HepG2 (cell line): ENCODE measurements around the gene ZNF771. TPM values are rescaled to one million over a fixed set of nuclear protein-coding genes. Genes with fewer than 3 reads are reported as not detected.

Experiments
- CREB3 ChIP-seq: sonication (generic); formaldehyde crosslinking; IDR thresholded peaks from 2 replicates; pipeline ENCODE4 v1.5.0; 2020; ENCODE audit warnings: missing genetic modification reagents
- IRF1 ChIP-seq: sonication (generic); formaldehyde crosslinking; IDR thresholded peaks from 2 replicates; pipeline ENCODE4 v1.4.0; 2020; ENCODE audit warnings: low read depth, mild to moderate bottlenecking, missing genetic modification reagents
- LRRFIP1 ChIP-seq: sonication (generic); formaldehyde crosslinking; conservative IDR thresholded peaks from 2 replicates; pipeline ENCODE4 v1.4.0; 2020; ENCODE audit warnings: missing genetic modification reagents
- MAFK ChIP-seq, 2 experiments: IDR thresholded peaks in 1 of 2; conservative IDR thresholded peaks in 1 of 2; 2 replicates each; pipeline ENCODE4 v1.6.1; 2011; ENCODE audit warnings: improper control_type of control experiment in 2 of 2, low read length in 2 of 2
- NAIF1 ChIP-seq: sonication (generic); formaldehyde crosslinking; IDR thresholded peaks from 2 replicates; pipeline ENCODE4 v1.5.0; 2020; ENCODE audit warnings: mild to moderate bottlenecking, missing genetic modification reagents, borderline replicate concordance
- PREB ChIP-seq: sonication (generic); formaldehyde crosslinking; IDR thresholded peaks from 2 replicates; pipeline ENCODE4 v1.4.0; 2020; ENCODE audit warnings: missing genetic modification reagents
- RARG ChIP-seq: sonication (generic); formaldehyde crosslinking; IDR thresholded peaks from 2 replicates; pipeline ENCODE4 v1.4.0; 2020; ENCODE audit warnings: low read depth, mild to moderate bottlenecking, missing genetic modification reagents
- RXRB ChIP-seq: IDR thresholded peaks from 2 replicates; pipeline ENCODE4 v1.6.1; 2016; ENCODE audit warnings: borderline replicate concordance, missing genetic modification reagents, missing compliant biosample characterization
- SAP130 ChIP-seq: IDR thresholded peaks from 2 replicates; pipeline ENCODE4 v1.6.1; 2016; ENCODE audit warnings: low read depth
- SP4 ChIP-seq: sonication (generic); formaldehyde crosslinking; IDR thresholded peaks from 2 replicates; pipeline ENCODE4 v1.8.1; 2023; ENCODE audit warnings: mild to moderate bottlenecking, missing genetic modification reagents
- STAG1 ChIP-seq: sonication (generic); formaldehyde crosslinking; IDR thresholded peaks from 2 replicates; pipeline ENCODE4 v1.4.0; 2020; ENCODE audit warnings: missing genetic modification reagents
- TBL1XR1 ChIP-seq: fragments of 150-350 bp; IDR thresholded peaks from 2 replicates; pipeline ENCODE4 v1.6.1; 2014; ENCODE audit warnings: borderline replicate concordance, low read length; ENCODE audit not compliant: partially characterized antibody
- TSC22D2 ChIP-seq: sonication (generic); formaldehyde crosslinking; IDR thresholded peaks from 2 replicates; pipeline ENCODE4 v1.5.1; 2020; ENCODE audit warnings: missing genetic modification reagents, mild to moderate bottlenecking, borderline replicate concordance
- ZFP36L2 ChIP-seq: sonication (generic); formaldehyde crosslinking; IDR thresholded peaks from 2 replicates; pipeline ENCODE4 v1.4.0; 2020; ENCODE audit warnings: missing genetic modification reagents
- ZKSCAN1 ChIP-seq: fragments of 150-350 bp; IDR thresholded peaks from 2 replicates; pipeline ENCODE4 v1.6.1; 2014; ENCODE audit warnings: low read length
- ZNF709 ChIP-seq: sonication (generic); formaldehyde crosslinking; IDR thresholded peaks from 2 replicates; pipeline ENCODE4 v1.5.0; 2020; ENCODE audit warnings: mild to moderate bottlenecking, missing genetic modification reagents
- ZNF713 ChIP-seq: sonication (generic); formaldehyde crosslinking; IDR thresholded peaks from 2 replicates; pipeline ENCODE4 v1.4.0; 2020; ENCODE audit warnings: mild to moderate bottlenecking, missing genetic modification reagents
- ZNF788 ChIP-seq: sonication (generic); formaldehyde crosslinking; IDR thresholded peaks from 2 replicates; pipeline ENCODE4 v1.5.0; 2020; ENCODE audit warnings: mild to moderate bottlenecking, missing genetic modification reagents, borderline replicate concordance
- ZNF878 ChIP-seq: sonication (generic); formaldehyde crosslinking; IDR thresholded peaks from 2 replicates; pipeline ENCODE4 v1.8.1; 2023; ENCODE audit warnings: mild to moderate bottlenecking, missing genetic modification reagents, moderate library complexity
- ZNF891 ChIP-seq: sonication (generic); formaldehyde crosslinking; IDR thresholded peaks from 2 replicates; pipeline ENCODE4 v1.5.0; 2020; ENCODE audit warnings: mild to moderate bottlenecking, missing genetic modification reagents
- ZSCAN22 ChIP-seq: sonication (generic); formaldehyde crosslinking; IDR thresholded peaks from 2 replicates; pipeline ENCODE4 v1.4.0; 2020; ENCODE audit warnings: mild to moderate bottlenecking, missing genetic modification reagents
- polyA plus RNA-seq, 8 experiments: library from polyadenylated mRNA; depleted of rRNA in 3 of 8; stranded (reverse) in 7 of 8; unstranded in 1 of 8; fragments of >200 nt; fragmentation: Illumina TruSeq in 4 of 8; extraction: Trizol in 4 of 8; gene quantifications; 2 replicates each; pipeline versions ENCODE4 v1.2.1 to v1.2.3, GENCODE V29; 2011 to 2016; ENCODE audit warnings: low read depth in 4 of 8, missing spikeins in 1 of 8, mixed read lengths in 1 of 8; ENCODE audit not compliant: insufficient read depth in 1 of 8
- total RNA-seq, 5 experiments: library from RNA; depleted of rRNA; stranded (reverse); fragments of >200 nt; fragmentation: Illumina TruSeq; extraction: Trizol; gene quantifications; 2 replicates each; pipeline ENCODE4 v1.2.3, GENCODE V29; 2016; ENCODE audit warnings: low read depth in 1 of 5
- TF ChIP-seq, protein P1 (sequence below): sonication (generic); formaldehyde crosslinking; IDR thresholded peaks from 2 replicates; pipeline ENCODE4 v1.9.0; 2022; ENCODE audit warnings: missing genetic modification reagents, mild to moderate bottlenecking, borderline replicate concordance

Gene ZNF771
- total and polyA plus RNA-seq, 2 of the 13 experiments (the other 11 are each of a cell fraction or from before 2014, with no cell fraction given), result 5.0 to 11.8 TPM

DNA sequence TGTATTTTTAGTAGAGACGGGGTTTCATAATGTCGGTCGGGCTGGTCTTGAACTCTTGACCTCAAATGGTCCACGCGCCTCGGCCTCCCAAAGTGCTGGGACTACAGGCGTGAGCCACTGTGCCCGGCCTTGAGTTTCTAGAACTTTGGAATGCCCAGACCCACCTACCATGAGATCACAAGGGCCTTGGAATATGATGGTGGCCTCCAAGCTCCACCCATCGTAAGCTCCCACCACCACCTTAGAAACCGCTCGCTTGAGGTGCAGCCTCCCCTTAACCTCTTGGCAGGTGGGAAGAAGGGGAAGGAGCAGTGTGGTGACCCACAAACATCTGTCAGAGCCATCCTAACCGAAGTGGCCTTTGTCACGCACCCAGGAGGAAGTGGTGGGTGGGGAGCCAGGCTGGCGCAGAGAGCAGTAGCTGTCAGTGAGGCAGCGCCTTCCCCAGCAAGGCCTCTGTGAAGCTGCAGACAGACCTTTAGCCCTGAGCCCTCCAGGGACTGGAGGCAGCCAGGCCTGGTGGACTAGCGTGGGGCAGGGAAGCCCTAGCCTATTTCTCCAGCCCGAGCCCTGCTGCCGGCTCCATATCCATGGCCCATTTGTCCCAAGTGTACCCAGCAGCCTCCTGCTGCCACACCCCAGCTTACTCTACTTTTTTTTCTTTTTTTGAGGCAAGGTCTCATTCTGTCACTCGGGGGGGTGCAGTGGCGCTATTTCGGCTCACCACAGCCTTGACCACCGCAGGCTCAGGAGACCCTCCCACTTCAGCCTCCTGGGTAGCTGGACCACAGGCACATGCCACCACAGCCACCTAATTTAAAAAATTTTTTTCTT is 51.4 kb downstream of the ZNF771 start (continued):
- peak; percentile 83; the same call in 1 of the 2 replicates for TF ChIP-seq ZNF709 (CRISPR knock-in tag)
- peak; percentile 86 for TF ChIP-seq SAP130
- no peak for TF ChIP-seq RARG
- no peak; the same call in 1 of the 2 replicates for TF ChIP-seq STAG1
- no peak for TF ChIP-seq ZKSCAN1
- no peak for TF ChIP-seq ZSCAN22 (CRISPR knock-in tag)
- TF ChIP-seq, protein P1, sequence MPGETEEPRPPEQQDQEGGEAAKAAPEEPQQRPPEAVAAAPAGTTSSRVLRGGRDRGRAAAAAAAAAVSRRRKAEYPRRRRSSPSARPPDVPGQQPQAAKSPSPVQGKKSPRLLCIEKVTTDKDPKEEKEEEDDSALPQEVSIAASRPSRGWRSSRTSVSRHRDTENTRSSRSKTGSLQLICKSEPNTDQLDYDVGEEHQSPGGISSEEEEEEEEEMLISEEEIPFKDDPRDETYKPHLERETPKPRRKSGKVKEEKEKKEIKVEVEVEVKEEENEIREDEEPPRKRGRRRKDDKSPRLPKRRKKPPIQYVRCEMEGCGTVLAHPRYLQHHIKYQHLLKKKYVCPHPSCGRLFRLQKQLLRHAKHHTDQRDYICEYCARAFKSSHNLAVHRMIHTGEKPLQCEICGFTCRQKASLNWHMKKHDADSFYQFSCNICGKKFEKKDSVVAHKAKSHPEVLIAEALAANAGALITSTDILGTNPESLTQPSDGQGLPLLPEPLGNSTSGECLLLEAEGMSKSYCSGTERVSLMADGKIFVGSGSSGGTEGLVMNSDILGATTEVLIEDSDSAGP (CRISPR knock-in tag), result peak; percentile 82
- peak; percentile 40; the same call in 1 of the 2 replicates for TF ChIP-seq SP4 (CRISPR knock-in tag)
- TF ChIP-seq ZNF713 (CRISPR knock-in tag), result no peak
- TF ChIP-seq CREB3 (CRISPR knock-in tag), result no peak
- no peak for TF ChIP-seq MAFK (conservative IDR thresholded peaks at IDR 0.05 in 1 of 2, IDR thresholded peaks at IDR 0.05 in 1 of 2; ENCODE audit: low read length in 2 of 2)
- TF ChIP-seq TBL1XR1, result no peak
- no peak for TF ChIP-seq NAIF1
- no peak for TF ChIP-seq ZNF878 (CRISPR knock-in tag)
- no peak for TF ChIP-seq PREB (CRISPR knock-in tag)
- TF ChIP-seq TSC22D2 (CRISPR knock-in tag), result 0 out of 2 replicates have a peak, but pooled peaks have one; percentile 23
- no peak for TF ChIP-seq IRF1
- no peak; the same call in 1 of the 2 replicates for TF ChIP-seq RXRB (CRISPR knock-in tag)
- TF ChIP-seq ZFP36L2, result no peak
- peak; percentile 66; the same call in 1 of the 2 replicates for TF ChIP-seq ZNF891 (CRISPR knock-in tag)
- TF ChIP-seq ZNF788 (CRISPR knock-in tag), result peak; percentile 72; the same call in 1 of the 2 replicates
- TF ChIP-seq LRRFIP1 (CRISPR knock-in tag), result no peak
